Mesodermal cell (in vitro differentiated cells): ENCODE data around the gene MYL12B.

Source experiments
- H3K27ac ChIP-seq: 2 replicates; pipeline ENCODE4 v1.7.0; 2013; ENCODE audit warnings: mild to moderate bottlenecking, low read depth, low read length, moderate library complexity; ENCODE audit not compliant: severe bottlenecking
- H3K36me3 ChIP-seq: 2 replicates; pipeline ENCODE4 v1.7.1; 2013; ENCODE audit warnings: mild to moderate bottlenecking, low read length, moderate library complexity; ENCODE audit not compliant: control insufficient read depth, insufficient read depth
- H3K4me1 ChIP-seq: one replicate; pipeline ENCODE4 v1.7.1; 2013; ENCODE audit warnings: mild to moderate bottlenecking, low read length; ENCODE audit not compliant: insufficient read depth, control insufficient read depth, poor library complexity, severe bottlenecking
- H3K4me3 ChIP-seq: 2 replicates; pipeline ENCODE4 v1.7.0; 2013; ENCODE audit warnings: low read length, control low read depth, mild to moderate bottlenecking; ENCODE audit not compliant: insufficient read depth, poor library complexity, severe bottlenecking; ENCODE audit errors: extremely low read depth
- H3K9me3 ChIP-seq: 2 replicates; pipeline ENCODE4 v1.7.1; 2013; ENCODE audit warnings: mild to moderate bottlenecking, low read length, moderate library complexity; ENCODE audit not compliant: control insufficient read depth
- WGBS, 2 experiments: methylation state at CpG; one replicate each; pipeline ENCODE4 v1.1.5; 2013; ENCODE audit warnings: missing lambda C conversion rate in 2 of 2; ENCODE audit not compliant: insufficient coverage in 2 of 2; 5-methylcytosine and 5-hydroxymethylcytosine counted together

Gene MYL12B

GRCh38 chr18:3251249-3251962 lies 10.5 kb upstream of the MYL12B start:
- WGBS, 2 experiments, result 90 to 100% methylated on average over 1 to 2 of the region's 8 CpGs
- H3K4me3 ChIP-seq, result no peak overlapping the region

GRCh38 chr18:3251963-3252277 lies 10.0 kb upstream of the MYL12B start:
- Histone ChIP-seq H3K9me3 (peaks cover 1% of the 10 kb centered on the region), H3K4me3 (no peak overlapping the region), H3K27ac (no peak overlapping the region), H3K4me1 (peaks cover 50% of the 10 kb centered on the region), H3K36me3 (peaks cover 58% of the 10 kb centered on the region)
- 100% methylated on average over 1 of the region's 3 CpGs for WGBS, 2 experiments

More at GRCh38 chr18:3251249-3251962, 10.5 kb upstream of the MYL12B start:
- Histone ChIP-seq H3K36me3 (peaks cover 54% of the 10 kb centered on the region), H3K27ac (no peak overlapping the region), H3K4me1 (peaks cover 45% of the 10 kb centered on the region), H3K9me3 (peaks cover 6% of the 10 kb centered on the region)

GRCh38 chr18:3252843-3253242 lies 9.1 kb upstream of the MYL12B start:
- Histone ChIP-seq H3K4me1 (peaks cover 57% of the 10 kb centered on the region), H3K27ac (no peak overlapping the region), H3K9me3 (no peaks in the 10 kb centered on the region), H3K36me3 (peaks cover 67% of the 10 kb centered on the region), H3K4me3 (no peak overlapping the region)
- WGBS, 2 experiments, result 100% methylated on average over 1 of the region's 1 CpG; no CpG with 5 or more reads in 1 of the 2 experiments

- Histone ChIP-seq H3K36me3 (peaks cover 78% of the 10 kb centered on the region), H3K4me3 (no peak overlapping the region), H3K9me3 (no peaks in the 10 kb centered on the region), H3K4me1 (peaks cover 57% of the 10 kb centered on the region), H3K27ac (no peak overlapping the region)
- WGBS, 2 experiments, result 90% methylated on average over 3 of the region's 4 CpGs; no CpG with 5 or more reads in 1 of the 2 experiments
Observed at GRCh38 chr18:3254725-3255124, 7.2 kb upstream of the MYL12B start.

- H3K27ac ChIP-seq, result no peak overlapping the region
- H3K9me3 ChIP-seq, result no peaks in the 10 kb centered on the region
- H3K4me1 ChIP-seq, result peaks cover 54% of the 10 kb centered on the region
- peaks cover 70% of the 10 kb centered on the region for H3K36me3 ChIP-seq
- no peak overlapping the region for H3K4me3 ChIP-seq
- 89% methylated on average over 4 of the region's 5 CpGs; no CpG with 5 or more reads in 1 of the 2 experiments for WGBS, 2 experiments
Observed at GRCh38 chr18:3255611-3256165, 6.2 kb upstream of the MYL12B start.

GRCh38 chr18:3256693-3257626 lies 5.0 kb upstream of the MYL12B start:
- Histone ChIP-seq H3K4me3 (no peak overlapping the region), H3K4me1 (peaks cover 45% of the 10 kb centered on the region), H3K9me3 (no peaks in the 10 kb centered on the region), H3K36me3 (peaks cover 69% of the 10 kb centered on the region), H3K27ac (peak overlapping the region; percentile 76)
- 82 to 99% methylated on average over 4 of the region's 5 CpGs for whole genome bisulfite sequencing, 2 experiments

- Histone ChIP-seq H3K27ac (no peak overlapping the region), H3K9me3 (no peaks in the 10 kb centered on the region), H3K36me3 (peaks cover 68% of the 10 kb centered on the region), H3K4me1 (peaks cover 43% of the 10 kb centered on the region), H3K4me3 (no peak overlapping the region)
- WGBS, 2 experiments, result 100% methylated on average over 2 of the region's 2 CpGs
Observed at GRCh38 chr18:3257627-3258120, 4.3 kb upstream of the MYL12B start.

GRCh38 chr18:3260995-3261372 lies 949 bp upstream of the MYL12B start:
- 0 to 50% methylated on average over 1 to 2 of the region's 5 CpGs for WGBS, 2 experiments

GRCh38 chr18:3262234-3263131 lies 550 bp downstream of the MYL12B start:
- H3K36me3 ChIP-seq, result peaks cover 27% of the 10 kb centered on the region
- peaks cover 32% of the 10 kb centered on the region for H3K4me1 ChIP-seq
- peak overlapping the region; percentile 100 for H3K27ac ChIP-seq
- no peaks in the 10 kb centered on the region for H3K9me3 ChIP-seq
- 0 to 1% methylated on average over 50 to 54 of the region's 69 CpGs for WGBS, 2 experiments
- H3K4me3 ChIP-seq, result peak overlapping the region; percentile 90

More at GRCh38 chr18:3260995-3261372, 949 bp upstream of the MYL12B start:
- Histone ChIP-seq H3K36me3 (peaks cover 36% of the 10 kb centered on the region), H3K4me3 (peak overlapping the region; percentile 90), H3K9me3 (no peaks in the 10 kb centered on the region), H3K4me1 (peaks cover 34% of the 10 kb centered on the region), H3K27ac (peak overlapping the region; percentile 100)
